ENCODE measurements around the gene NAV2.
A peak's percentile ranks its signal among the peaks of the same experiment; 100 is the strongest.

Gene NAV2, protein sequence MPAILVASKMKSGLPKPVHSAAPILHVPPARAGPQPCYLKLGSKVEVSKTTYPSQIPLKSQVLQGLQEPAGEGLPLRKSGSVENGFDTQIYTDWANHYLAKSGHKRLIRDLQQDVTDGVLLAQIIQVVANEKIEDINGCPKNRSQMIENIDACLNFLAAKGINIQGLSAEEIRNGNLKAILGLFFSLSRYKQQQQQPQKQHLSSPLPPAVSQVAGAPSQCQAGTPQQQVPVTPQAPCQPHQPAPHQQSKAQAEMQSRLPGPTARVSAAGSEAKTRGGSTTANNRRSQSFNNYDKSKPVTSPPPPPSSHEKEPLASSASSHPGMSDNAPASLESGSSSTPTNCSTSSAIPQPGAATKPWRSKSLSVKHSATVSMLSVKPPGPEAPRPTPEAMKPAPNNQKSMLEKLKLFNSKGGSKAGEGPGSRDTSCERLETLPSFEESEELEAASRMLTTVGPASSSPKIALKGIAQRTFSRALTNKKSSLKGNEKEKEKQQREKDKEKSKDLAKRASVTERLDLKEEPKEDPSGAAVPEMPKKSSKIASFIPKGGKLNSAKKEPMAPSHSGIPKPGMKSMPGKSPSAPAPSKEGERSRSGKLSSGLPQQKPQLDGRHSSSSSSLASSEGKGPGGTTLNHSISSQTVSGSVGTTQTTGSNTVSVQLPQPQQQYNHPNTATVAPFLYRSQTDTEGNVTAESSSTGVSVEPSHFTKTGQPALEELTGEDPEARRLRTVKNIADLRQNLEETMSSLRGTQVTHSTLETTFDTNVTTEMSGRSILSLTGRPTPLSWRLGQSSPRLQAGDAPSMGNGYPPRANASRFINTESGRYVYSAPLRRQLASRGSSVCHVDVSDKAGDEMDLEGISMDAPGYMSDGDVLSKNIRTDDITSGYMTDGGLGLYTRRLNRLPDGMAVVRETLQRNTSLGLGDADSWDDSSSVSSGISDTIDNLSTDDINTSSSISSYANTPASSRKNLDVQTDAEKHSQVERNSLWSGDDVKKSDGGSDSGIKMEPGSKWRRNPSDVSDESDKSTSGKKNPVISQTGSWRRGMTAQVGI (N-terminal part only)

GRCh38 chr11:19712281-19713195 lies at the start of gene NAV2:
Gene NAV2, plus strand, starts transcription at chr11:19712837. Its CDS starts 859 bp downstream, at chr11:19713696.
- peak; percentile 76 for DNase-seq

DNA sequence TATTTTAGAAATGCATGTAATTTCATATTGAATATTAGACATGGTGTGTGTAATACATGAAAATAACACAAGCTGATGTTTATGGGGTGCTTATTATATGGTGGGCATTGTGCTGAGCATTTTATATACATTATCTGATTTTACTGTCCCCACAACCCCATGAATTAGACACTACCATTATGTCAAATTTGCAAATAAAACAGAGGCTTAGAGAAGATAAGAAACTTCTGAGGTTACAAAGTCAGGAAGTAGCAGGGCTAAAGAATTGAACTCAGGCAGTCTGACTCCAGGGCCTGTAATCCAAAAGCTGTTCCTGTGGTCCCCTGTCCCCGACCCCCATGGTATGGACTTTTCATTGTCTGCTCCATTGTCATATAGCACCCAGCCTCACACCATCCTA lies 49.4 kb upstream of the NAV2 start:
- DNase-seq, result no peak

GRCh38 chr11:19664886-19665548 lies 47.6 kb upstream of the NAV2 start:
- no peak for DNase-seq

GRCh38 chr11:19666951-19667350 lies 45.7 kb upstream of the NAV2 start:
- DNase-seq, result no peak

- no peak for DNase-seq
These were observed 43.1 kb upstream of the NAV2 start for GRCh38 chr11:19669511-19669910.

DNA sequence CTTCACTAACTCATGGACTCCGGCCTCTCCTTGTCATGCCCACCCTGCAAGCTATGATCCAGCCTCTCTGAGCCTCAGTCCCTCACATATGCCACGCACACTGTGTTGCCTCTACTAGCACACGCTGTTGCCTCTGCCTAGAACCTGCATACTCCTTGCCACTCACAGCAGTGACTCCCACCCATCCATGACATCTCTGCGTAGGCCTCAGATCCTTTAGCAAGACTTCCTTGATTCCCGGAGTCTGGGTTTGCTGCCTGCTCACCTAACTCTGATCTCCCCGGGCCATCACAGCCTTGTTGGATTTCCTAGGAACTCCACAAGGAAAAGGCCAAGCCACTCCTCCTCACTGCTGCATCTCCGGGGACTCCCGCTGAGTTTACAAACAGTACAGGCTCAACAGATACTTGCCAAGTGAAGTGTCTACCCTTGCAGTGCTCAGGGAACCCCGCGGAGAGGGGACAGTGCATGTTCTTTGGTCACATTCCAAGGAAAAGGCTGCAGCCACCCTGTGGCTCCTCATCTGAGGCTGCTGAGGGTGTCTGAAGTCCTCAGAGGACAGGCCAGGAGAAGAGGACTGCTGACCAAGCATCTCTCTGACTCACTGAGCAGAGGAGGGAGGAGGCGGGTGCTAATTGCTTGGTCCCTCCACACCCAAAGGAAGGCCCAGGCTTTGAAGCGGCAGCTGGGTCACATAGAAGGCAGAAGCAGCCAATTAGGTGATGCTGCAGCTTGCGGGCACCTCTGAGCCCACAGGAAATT lies 42.4 kb upstream of the NAV2 start:
- DNase-seq, result no peak

DNA sequence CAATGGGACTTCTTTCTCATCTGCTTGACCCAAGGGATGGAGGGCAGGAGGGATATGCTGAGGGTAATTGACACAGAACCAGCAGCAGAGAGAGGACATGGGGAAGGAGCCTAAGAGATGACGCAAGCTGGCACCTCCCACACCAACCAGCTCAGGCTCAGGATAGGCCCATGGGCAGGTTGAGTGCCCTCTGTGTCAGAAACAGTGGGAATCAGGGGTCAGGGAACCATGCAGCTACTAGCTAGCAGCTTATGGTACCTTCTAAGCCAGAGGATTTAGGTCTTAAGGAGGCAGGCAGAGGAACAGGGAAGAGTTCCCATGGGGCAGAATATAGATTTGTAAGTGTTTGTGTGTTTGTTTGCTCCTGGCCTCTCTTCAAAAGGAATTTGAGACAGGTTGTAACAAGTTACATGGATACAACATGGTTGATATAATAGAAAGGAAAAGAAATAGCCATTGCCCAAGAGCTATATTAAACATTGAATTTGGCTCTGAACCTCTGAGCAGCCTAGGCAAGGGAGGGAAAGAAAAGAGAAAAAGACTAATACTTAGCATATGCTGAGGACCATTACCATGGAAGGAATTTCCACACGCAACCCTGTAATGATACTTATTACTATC lies 39.9 kb upstream of the NAV2 start:
- no peak for DNase-seq

DNA sequence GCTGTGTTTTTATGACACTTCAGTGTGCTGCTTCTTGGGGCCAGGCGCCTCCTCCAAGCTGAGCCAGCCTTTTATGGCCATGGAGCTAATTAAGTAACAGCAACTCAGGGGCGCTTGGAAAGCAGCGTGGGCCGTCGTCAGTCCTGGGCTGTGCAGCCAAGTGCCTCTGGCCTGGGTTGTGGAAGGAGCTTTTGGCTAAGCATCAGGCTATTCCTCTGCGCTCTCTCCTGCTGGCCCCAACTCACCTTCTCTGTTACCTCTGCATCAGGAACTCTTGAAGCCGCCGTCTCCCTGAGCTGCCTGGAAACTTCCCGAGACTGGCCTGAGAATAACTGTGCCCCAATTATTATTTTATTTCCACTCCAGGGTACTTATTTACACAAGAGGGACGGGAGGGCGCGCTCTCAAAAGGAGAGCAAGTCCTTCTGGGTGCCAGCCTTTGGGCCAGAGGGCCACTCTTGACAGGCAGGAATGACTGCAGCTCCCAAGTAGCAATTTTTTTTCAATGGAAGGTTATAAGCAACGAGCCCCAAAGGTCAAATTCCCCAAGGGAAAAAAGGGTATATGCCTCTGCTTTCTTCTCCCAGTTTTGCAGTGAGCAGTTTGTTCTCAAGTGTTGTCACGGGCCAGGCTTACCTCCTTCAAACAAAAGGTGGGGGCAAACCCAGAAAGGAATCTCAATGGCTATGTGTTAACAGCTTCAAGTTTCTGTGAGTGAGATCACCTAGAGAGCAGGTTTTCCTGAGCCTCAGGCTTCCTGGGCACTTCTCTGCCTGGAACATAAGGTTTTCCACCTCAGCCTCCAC lies 38.5 kb upstream of the NAV2 start:
- no peak for DNase-seq

DNA sequence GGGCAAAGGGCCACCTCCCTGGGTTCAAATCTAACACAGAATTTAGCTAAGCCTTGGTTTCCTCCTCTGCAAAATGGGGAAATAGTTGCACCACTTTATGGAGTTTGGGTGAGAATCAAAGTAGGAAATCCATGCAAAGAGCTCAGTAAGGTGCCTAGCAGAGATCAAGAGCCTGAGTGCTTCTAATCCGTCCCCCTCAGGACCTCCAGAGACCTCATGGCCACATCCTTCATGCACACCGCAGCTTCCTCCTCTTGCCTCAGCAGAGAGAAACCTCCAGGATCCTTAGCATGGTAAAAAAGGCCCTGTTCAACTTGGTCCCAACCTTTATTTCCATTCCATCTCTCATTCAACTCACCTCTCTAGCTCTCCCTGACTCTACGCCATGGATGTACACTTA lies 37.8 kb upstream of the NAV2 start:
- no peak for DNase-seq

- DNase-seq, result no peak
These were observed 37.2 kb upstream of the NAV2 start for GRCh38 chr11:19675397-19675796.

DNA sequence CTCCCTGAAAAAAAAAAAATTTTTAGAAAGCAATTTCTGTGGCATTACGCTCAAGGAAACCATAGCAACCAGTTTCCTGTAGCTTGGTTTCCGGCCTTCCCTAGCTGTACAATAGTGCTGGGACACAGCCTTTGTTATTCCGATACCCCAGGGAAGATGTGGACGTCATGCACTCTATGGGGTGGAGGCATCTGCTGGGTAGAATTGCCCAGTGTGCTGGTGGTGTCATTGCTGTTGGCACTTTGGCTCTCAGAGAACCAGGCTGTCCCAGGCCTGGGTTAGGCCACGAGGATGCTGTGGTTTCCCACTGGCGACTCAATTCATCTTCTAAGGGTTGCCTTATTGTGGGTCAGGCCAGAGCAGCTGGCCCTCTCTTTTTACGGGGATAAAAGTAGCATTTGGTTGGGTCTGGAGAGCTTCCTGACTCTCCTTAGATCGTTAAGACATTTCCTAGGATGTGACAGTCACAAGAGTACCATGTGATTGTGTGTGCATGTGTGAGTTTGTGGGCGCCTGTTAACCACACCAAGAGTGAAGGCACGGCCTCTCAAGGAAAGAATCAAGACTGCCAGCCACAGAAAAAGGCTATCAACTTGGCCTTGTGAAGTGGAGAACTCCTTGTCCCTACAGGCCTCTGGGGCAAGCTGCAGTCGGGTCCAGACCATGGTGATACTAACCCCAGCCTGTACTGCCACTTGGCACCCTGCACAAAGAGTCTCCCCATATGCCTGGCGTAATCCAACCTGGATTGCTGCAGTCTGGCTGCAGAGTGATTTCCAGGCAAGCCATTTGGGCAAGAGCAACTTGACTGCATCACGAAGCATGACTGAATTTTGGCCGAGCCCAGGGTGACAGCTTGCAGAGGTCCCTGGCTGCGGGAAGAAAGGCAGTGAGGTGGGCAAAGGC lies 35.9 kb upstream of the NAV2 start:
- DNase-seq, result no peak

GRCh38 chr11:19677381-19678080 lies 35.1 kb upstream of the NAV2 start:
- no peak for DNase-seq

DNA sequence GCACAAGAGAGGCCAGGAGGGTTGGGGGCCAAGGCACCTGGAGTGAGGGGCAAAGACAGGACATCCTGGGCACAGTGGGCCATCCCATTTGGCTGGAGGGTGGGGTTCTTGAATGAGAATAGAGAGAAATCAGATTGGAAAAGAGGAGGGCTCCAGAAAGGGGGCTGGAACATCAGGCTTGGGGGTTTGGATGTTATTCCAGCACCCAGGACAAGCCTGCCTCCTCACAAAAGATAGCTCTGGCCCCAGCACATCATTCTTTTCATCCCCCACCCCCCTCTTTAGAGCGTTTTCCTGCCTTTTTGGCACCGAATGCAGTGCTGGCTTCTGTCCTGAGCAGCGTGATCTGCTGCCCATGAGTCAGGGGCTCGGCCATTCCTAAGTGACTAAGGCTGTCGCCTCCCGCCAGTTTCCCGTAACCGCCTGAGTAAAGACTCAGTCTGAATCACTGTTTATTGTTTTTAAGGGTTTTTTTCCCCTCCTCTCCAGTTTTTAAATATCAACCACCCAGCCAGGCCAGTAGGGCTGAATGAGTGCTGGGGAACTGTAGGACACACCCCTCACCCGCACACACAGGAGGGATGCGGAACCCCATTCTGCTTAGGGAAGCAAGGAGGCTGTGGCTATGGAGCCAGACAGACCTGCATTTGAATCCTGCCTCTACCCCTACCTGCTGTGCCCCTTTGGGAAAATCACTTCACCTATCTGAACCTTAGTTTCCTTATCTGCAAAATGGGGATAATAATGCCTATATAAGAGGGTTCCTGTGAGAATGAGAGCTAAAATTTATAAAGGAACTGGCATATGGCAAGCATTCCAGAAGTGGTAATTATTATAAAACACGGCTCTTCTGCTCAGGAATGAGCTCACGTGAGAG lies 32.4 kb upstream of the NAV2 start:
- no peak for DNase-seq

DNA sequence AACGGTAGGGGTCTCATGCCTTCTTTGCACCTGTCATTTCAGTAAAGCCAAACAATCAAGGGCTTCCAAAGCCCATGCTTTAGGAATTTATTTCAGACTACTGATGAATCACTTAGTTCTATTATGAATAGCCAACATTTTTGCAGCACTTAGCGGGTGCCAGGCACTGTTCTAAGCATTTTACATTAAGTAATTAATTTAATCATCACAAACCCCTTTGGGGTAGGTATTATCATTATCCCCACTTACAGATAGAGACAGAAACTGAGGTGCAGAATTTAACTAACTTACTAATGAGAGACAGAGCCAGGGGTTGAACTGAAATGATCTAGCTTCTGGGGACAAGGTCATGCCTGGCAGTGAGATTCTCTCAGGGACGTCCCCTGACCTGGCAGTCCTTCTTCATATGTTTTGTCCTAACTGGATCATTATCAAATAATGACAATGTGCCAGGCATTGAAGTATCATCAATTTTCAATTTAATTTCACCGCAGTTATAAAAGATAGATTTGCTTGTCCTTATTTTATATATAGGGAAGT lies 31.7 kb upstream of the NAV2 start:
- no peak for DNase-seq

GRCh38 chr11:19683141-19683805 lies 29.4 kb upstream of the NAV2 start:
- DNase-seq, result no peak

GRCh38 chr11:19683862-19684491 lies 28.7 kb upstream of the NAV2 start:
- no peak for DNase-seq
